ENCODE results near the gene ATP6AP2. TPM values are rescaled to one million over a fixed set of nuclear protein-coding genes. Genes with fewer than 3 reads are reported as not detected.

Gene ATP6AP2
- total and polyA plus RNA-seq, 2 of the 8 experiments (the other 6 are each of a cell fraction or from before 2014, with no cell fraction given): 66.0 to 86.2 TPM

DNA sequence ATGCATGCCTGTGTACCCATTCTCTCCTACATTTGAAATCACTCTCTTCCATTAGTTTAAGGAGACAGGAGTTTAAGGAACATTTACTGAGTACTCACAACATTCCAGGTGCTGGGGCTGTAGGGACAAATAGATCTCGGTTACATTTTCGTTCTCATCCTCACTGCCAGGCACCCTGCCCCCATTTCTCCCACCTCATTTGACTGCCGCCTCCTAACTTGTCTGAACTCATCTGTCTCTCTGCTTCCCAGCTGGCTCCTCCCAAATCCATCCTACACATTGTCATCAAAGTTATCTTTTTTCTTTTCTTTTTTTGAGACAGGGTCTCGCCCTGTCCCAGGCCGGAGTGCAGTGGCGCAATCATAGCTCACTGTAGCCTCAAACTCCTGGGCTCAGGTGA, 22.7 kb downstream of the ATP6AP2 start:
- Histone ChIP-seq H2AFZ (ENCODE audit: low read length) (no peak overlapping the region), H3K9me3 (ENCODE audit: insufficient read depth in 2 of 2, low read depth in 1 of 2, low read length in 1 of 2) (no peaks in the 10 kb centered on the region), H2BK120ac (replicated peaks; ENCODE audit: low read depth, low read length) (no peak overlapping the region), H3K9ac (replicated peaks in 1 of 4; ENCODE audit: extremely low read depth in 1 of 4, low read depth in 3 of 4, low read length in 3 of 4) (no peak overlapping the region), H3K36me3 (ENCODE audit: control insufficient read depth in 2 of 4, insufficient read depth in 4 of 4, low read length in 3 of 4) (peaks cover 0 to 11% (median 6%) of the 10 kb centered on the region in 4 experiments; a peak in 4 of 8 replicates), H4K5ac (ENCODE audit: insufficient read length, low read depth, low read length) (no peak overlapping the region), H4K91ac (replicated peaks; ENCODE audit: insufficient read length, low read length) (no peak overlapping the region), H4K8ac (ENCODE audit: extremely low read depth, insufficient read depth, low read length) (no peak overlapping the region), H2AK5ac (ENCODE audit: low read depth, low read length) (no peak overlapping the region), H3K14ac (ENCODE audit: insufficient read length) (no peak overlapping the region), H3K4me3 (ENCODE audit: extremely low read depth in 1 of 4, insufficient read depth in 2 of 4, low read depth in 3 of 4, low read length in 4 of 4) (no peak overlapping the region), H2BK20ac (ENCODE audit: low read length) (no peak overlapping the region), H4K20me1 (replicated peaks in 1 of 2; ENCODE audit: control insufficient read depth in 1 of 2, insufficient read depth in 2 of 2, low read length in 2 of 2) (no peaks in the 10 kb centered on the region), H2BK12ac (ENCODE audit: low read depth, low read length) (no peak overlapping the region), H2BK15ac (ENCODE audit: low read length) (no peak overlapping the region), H3K4me2 (ENCODE audit: insufficient read depth in 1 of 2, low read depth in 2 of 2, low read length in 2 of 2) (no peak overlapping the region), H3K79me1 (ENCODE audit: low read depth, low read length) (no peaks in the 10 kb centered on the region), H2BK5ac (ENCODE audit: low read depth, low read length) (no peak overlapping the region), H3K27ac (ENCODE audit: low read depth, low read length) (no peak overlapping the region), H3K18ac (ENCODE audit: extremely low read depth, low read length) (no peak overlapping the region), H3K4ac (replicated peaks; ENCODE audit: insufficient read length, low read depth, low read length) (no peak overlapping the region), H3K23me2 (ENCODE audit: low read depth, low read length) (no peaks in the 10 kb centered on the region), H3K27me3 (replicated peaks in 1 of 4; ENCODE audit: control insufficient read depth in 3 of 4, extremely low read depth in 1 of 4, insufficient read depth in 3 of 4, low read length in 3 of 4) (no peaks in the 10 kb centered on the region), H3K4me1 (replicated peaks in 1 of 4; ENCODE audit: control insufficient read depth in 3 of 4, insufficient read depth in 4 of 4, low read length in 3 of 4) (no peaks in the 10 kb centered on the region), H3K56ac (replicated peaks; ENCODE audit: insufficient read length, low read depth, low read length) (no peak overlapping the region), H3K23ac (ENCODE audit: insufficient read length) (no peak overlapping the region), H3K79me2 (ENCODE audit: control insufficient read depth in 1 of 2, insufficient read depth in 2 of 2, low read length in 2 of 2) (no peaks in the 10 kb centered on the region)
- FAIRE-seq (no peak), DNase-seq (ENCODE audit: low read depth in 1 of 2, low spot score in 2 of 2) (no peak)
- 89% methylated on average over 4 of the region's 6 CpGs; no CpG with 5 or more reads in 1 of the 2 experiments for WGBS, 2 experiments (ENCODE audit: extremely low coverage in 1 of 2, insufficient coverage in 1 of 2, insufficient read length in 1 of 2, insufficient replicate concordance in 2 of 2, low coverage in 1 of 2, low lambda C conversion rate in 2 of 2, missing lambda C conversion rate in 1 of 2)
- ChIA-PET POLR2A (ENCODE audit: partially characterized antibody) (no interaction called here), CTCF (ENCODE audit: partially characterized antibody) (interaction anchor here (0.6 kb wide), 1 partner anchor 17 kb away, joined by 3 read pairs; no protein-coding TSS in a partner anchor)
- TF ChIP-seq EGR1 (IDR thresholded peaks at IDR 0.05; ENCODE audit: borderline replicate concordance, low read depth, low read length) (no peak), TAF7 (optimal IDR thresholded peaks at IDR 0.05; ENCODE audit: borderline replicate concordance, low read depth, low read length) (no peak), CTBP2 (IDR thresholded peaks at IDR 0.05; ENCODE audit: borderline replicate concordance, insufficient read depth, insufficient read length, low read length) (no peak), NRF1 (IDR thresholded peaks at IDR 0.05; ENCODE audit: low read depth, low read length) (no peak), MAFK (IDR thresholded peaks at IDR 0.05; ENCODE audit: low read depth, low read length) (no peak), KDM4A (IDR thresholded peaks at IDR 0.05; ENCODE audit: low read depth, low read length, severe bottlenecking) (no peak), PHF8 (conservative IDR thresholded peaks at IDR 0.05; ENCODE audit: low read depth, low read length) (no peak), SAP30 (IDR thresholded peaks at IDR 0.05; ENCODE audit: insufficient read depth, insufficient replicate concordance, low read length) (no peak), RBBP5 (IDR thresholded peaks at IDR 0.05; ENCODE audit: borderline replicate concordance, low read depth, low read length) (no peak), SIX5 (IDR thresholded peaks at IDR 0.05; ENCODE audit: low read depth, low read length) (no peak), TCF12 (IDR thresholded peaks at IDR 0.05; ENCODE audit: low read depth, low read length) (no peak)
- TF ChIP-seq, protein P1, sequence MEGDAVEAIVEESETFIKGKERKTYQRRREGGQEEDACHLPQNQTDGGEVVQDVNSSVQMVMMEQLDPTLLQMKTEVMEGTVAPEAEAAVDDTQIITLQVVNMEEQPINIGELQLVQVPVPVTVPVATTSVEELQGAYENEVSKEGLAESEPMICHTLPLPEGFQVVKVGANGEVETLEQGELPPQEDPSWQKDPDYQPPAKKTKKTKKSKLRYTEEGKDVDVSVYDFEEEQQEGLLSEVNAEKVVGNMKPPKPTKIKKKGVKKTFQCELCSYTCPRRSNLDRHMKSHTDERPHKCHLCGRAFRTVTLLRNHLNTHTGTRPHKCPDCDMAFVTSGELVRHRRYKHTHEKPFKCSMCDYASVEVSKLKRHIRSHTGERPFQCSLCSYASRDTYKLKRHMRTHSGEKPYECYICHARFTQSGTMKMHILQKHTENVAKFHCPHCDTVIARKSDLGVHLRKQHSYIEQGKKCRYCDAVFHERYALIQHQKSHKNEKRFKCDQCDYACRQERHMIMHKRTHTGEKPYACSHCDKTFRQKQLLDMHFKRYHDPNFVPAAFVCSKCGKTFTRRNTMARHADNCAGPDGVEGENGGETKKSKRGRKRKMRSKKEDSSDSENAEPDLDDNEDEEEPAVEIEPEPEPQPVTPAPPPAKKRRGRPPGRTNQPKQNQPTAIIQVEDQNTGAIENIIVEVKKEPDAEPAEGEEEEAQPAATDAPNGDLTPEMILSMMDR (IDR thresholded peaks at IDR 0.05; ENCODE audit: control extremely low read depth in 1 of 3, insufficient read depth in 1 of 3, low read depth in 1 of 3, low read length in 3 of 3): no peak
